Kidney (tissue), 14 donors: ENCODE measurements around the gene GABBR2. TPM values are rescaled to one million over a fixed set of nuclear protein-coding genes. Genes with fewer than 3 reads are reported as not detected.

Experiments used
- DNase-seq, 5 donors: peaks; one replicate each; pipeline ENCODE4 v3.0.0-alpha.2; 2013 to 2020
- FAIRE-seq: peaks from 2 replicates; lab custom pipeline; 2012; peaks lifted over from hg19 to GRCh38; lab: Jason Lieb, UNC
- H3K27ac ChIP-seq, 2 donors: one replicate each; pipeline ENCODE4 v1.7.0; 2013; ENCODE audit warnings: low read depth in 2 of 2, low read length in 2 of 2, inconsistent platforms in 1 of 2
- H3K27me3 ChIP-seq: one replicate; pipeline ENCODE4 v1.7.1; 2013; ENCODE audit warnings: low read length, inconsistent platforms; ENCODE audit not compliant: control insufficient read depth, insufficient read depth
- H3K36me3 ChIP-seq, 3 donors: one replicate each; pipeline versions ENCODE4 v1.7.0 to v1.7.1; 2013; ENCODE audit warnings: low read length in 3 of 3, control low read depth in 1 of 3, inconsistent platforms in 1 of 3; ENCODE audit not compliant: insufficient read depth in 3 of 3, control insufficient read depth in 2 of 3
- H3K4me1 ChIP-seq, 3 donors: one replicate each; pipeline versions ENCODE4 v1.7.0 to v1.7.1; 2013; ENCODE audit warnings: low read length in 3 of 3, inconsistent platforms in 1 of 3, low read depth in 1 of 3; ENCODE audit not compliant: control insufficient read depth in 2 of 3, insufficient read depth in 2 of 3
- H3K4me3 ChIP-seq, 3 donors: one replicate each; pipeline versions ENCODE4 v1.7.0 to v1.8.1; 2013; ENCODE audit warnings: low read length in 3 of 3, control low read depth in 1 of 3, inconsistent platforms in 1 of 3
- H3K9ac ChIP-seq, 3 donors: one replicate each; pipeline versions ENCODE4 v1.7.0 to v1.7.1; 2013; ENCODE audit warnings: low read length in 3 of 3, control low read depth in 1 of 3, inconsistent platforms in 1 of 3
- H3K9me3 ChIP-seq, 3 donors: one replicate each; pipeline versions ENCODE4 v1.7.0 to v1.7.1; 2013; ENCODE audit warnings: low read length in 3 of 3, control low read depth in 1 of 3, inconsistent platforms in 1 of 3; ENCODE audit not compliant: control insufficient read depth in 2 of 3, insufficient read depth in 1 of 3
- CTCF ChIP-seq: IDR thresholded peaks from 3 replicates; pipeline ENCODE4 v1.5.1; 2012; ENCODE audit warnings: mild to moderate bottlenecking, moderate library complexity, borderline replicate concordance; ENCODE audit not compliant: insufficient read depth; ENCODE audit errors: extremely low read depth
- intact Hi-C: fragments of 100-400 bp; cut with DNase I; formaldehyde crosslinking; loops from one replicate; pipeline ENCODE4 v1.11.1; 2022
- polyA plus RNA-seq: library from polyadenylated mRNA; stranded (reverse); fragments of 350-450 nt; fragmentation: Illumina TruSeq; extraction: RNeasy Lipid Tissue Mini Kit (QIAGEN cat#74804); gene quantifications from one replicate; pipeline ENCODE4 v1.2.3, GENCODE V29; 2014; ENCODE audit warnings: low read depth, low replicate concordance; ENCODE audit not compliant: insufficient read depth
- total RNA-seq: library from RNA; stranded (reverse); fragmentation: NEBNext Ultra II Directional; extraction: Animal tissue kit (Norgen Biotek cat#: 25700); gene quantifications from one replicate; pipeline ENCODE4 v1.2.1, GENCODE V29; 2021
- donor health status: control.
- donor health status: control.
- donor health status: control.
- donor health status: control.
- donor health status: control.
- donor health status: DM: yes; HTN: yes; CAD: no.
- donor health status: Normal renal cell carcinoma (clear cell type).

The GABBR2 gene
- total and polyA plus RNA-seq, 2 donors from 2014 or later, result 0.06 TPM; not detected in 1

- Histone ChIP-seq H3K4me1 (no peaks in the 10 kb centered on the region), H3K9ac (no peak overlapping the region), H3K27me3 (no peaks in the 10 kb centered on the region), H3K4me3 (no peak overlapping the region), H3K36me3 (no peaks in the 10 kb centered on the region), H3K27ac (no peak overlapping the region), H3K9me3 (no peaks in the 10 kb centered on the region)
- FAIRE-seq (no peak), DNase-seq (no peak)
- TF ChIP-seq CTCF, result no peak
- intact Hi-C loops, result no loop called here
Measured at GRCh38 chr9:98654247-98654646, 54.5 kb downstream of the GABBR2 start.

DNA sequence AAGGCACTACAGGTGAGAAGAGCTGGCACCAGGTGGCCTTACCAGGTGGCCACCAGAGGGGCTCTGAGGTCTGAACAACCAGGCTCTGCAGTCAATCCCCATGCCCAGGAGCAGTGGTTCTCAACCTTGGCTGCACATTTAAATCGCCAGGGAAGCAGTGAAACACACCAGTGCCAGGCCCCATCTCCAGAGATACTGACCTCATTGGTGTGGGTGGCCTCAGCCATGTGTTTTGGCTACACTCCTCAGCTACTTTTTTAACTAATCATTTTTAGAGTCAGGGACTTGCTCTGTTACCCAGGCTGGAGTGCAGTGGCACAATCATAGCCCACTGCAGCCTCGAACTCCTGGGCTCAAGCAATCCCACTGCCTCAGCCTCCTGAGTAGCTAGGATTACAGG is 56.0 kb downstream of the GABBR2 start:
- no peak overlapping the region for H3K4me3 ChIP-seq
- H3K9ac ChIP-seq, result no peak overlapping the region

GRCh38 chr9:98652302-98652701 is 56.4 kb downstream of the GABBR2 start:
- H3K4me3 ChIP-seq, result no peak overlapping the region
- TF ChIP-seq CTCF, result no peak
- intact Hi-C loops, result no loop called here
- no peaks in the 10 kb centered on the region for H3K4me1 ChIP-seq
- no peaks in the 10 kb centered on the region for H3K27me3 ChIP-seq
- H3K9me3 ChIP-seq, result no peaks in the 10 kb centered on the region
- no peaks in the 10 kb centered on the region for H3K36me3 ChIP-seq
- DNase-seq (no peak), FAIRE-seq (no peak)
- no peak overlapping the region for H3K9ac ChIP-seq
- H3K27ac ChIP-seq, result no peak overlapping the region

More for the DNA sequence above, 56.0 kb downstream of the GABBR2 start:
- TF ChIP-seq CTCF, result no peak
- Histone ChIP-seq H3K4me1 (no peaks in the 10 kb centered on the region), H3K27me3 (no peaks in the 10 kb centered on the region), H3K27ac (no peak overlapping the region), H3K36me3 (no peaks in the 10 kb centered on the region), H3K9me3 (no peaks in the 10 kb centered on the region)
- FAIRE-seq, result no peak
- no peak for DNase-seq
- intact Hi-C loops, result no loop called here

DNA sequence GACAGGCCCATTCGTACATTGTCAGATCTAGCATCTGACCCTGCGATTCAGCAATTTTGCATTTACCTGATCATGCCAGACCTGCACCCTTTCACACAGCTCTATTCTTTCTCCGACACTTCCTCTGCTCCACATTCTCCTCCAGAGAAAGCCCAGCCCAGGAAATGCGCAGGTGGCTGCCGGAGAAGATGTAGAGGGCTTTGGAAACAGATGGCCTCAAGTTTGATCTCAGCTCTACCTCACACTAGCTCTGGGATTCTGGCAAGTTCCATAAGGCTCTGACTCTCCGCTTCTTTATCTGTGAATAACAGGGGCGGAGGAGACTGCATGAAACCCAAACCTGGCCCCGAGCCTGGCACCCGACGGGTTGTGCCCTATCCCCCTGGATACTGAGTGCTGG is 61.5 kb downstream of the GABBR2 start:
- H3K9ac ChIP-seq, result no peak overlapping the region
- intact Hi-C loops, result no loop called here
- H3K27me3 ChIP-seq, result no peaks in the 10 kb centered on the region
- no peak for FAIRE-seq
- DNase-seq, result no peak
- no peak overlapping the region for H3K4me3 ChIP-seq
- no peaks in the 10 kb centered on the region for H3K9me3 ChIP-seq
- TF ChIP-seq CTCF, result no peak
- H3K27ac ChIP-seq, result no peak overlapping the region
- H3K36me3 ChIP-seq, result no peaks in the 10 kb centered on the region
- no peaks in the 10 kb centered on the region for H3K4me1 ChIP-seq
